ENCODE measurements around the gene CHAC1. TPM values are rescaled to one million over a fixed set of nuclear protein-coding genes. Genes with fewer than 3 reads are reported as not detected.

The CHAC1 gene
- total RNA-seq, 1 donor from 2014 or later, result 25.3 TPM

DNA sequence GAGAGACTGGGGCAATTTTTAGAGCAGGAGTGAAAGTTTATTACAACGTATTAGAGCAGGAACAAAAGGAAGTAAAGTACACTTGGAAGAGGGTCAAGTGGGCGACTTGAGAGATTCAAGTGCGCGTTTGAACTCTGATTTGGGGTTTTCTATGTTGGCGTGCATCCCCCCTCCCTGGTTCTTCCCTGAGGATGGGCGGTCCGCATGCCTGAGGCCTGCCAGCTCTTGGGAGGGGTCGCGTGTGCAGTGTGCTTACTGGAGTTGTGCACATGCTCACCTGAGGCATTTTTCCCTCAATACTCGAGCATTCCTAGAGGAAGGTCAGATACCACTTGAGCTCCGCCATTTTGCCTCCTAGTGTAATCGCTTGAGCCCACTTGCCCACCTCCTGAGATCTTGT is 10.4 kb upstream of the CHAC1 start:
- Histone ChIP-seq H3K36me3 (no peaks in the 10 kb centered on the region), H3K4me1 (peaks cover 27% of the 10 kb centered on the region), H3K27me3 (no peaks in the 10 kb centered on the region), H3K27ac (peak overlapping the region; percentile 79), H3K4me3 (peak overlapping the region in 1 of 2 donors; percentile 74), H3K9me3 (no peaks in the 10 kb centered on the region)
- TF ChIP-seq, protein P1, sequence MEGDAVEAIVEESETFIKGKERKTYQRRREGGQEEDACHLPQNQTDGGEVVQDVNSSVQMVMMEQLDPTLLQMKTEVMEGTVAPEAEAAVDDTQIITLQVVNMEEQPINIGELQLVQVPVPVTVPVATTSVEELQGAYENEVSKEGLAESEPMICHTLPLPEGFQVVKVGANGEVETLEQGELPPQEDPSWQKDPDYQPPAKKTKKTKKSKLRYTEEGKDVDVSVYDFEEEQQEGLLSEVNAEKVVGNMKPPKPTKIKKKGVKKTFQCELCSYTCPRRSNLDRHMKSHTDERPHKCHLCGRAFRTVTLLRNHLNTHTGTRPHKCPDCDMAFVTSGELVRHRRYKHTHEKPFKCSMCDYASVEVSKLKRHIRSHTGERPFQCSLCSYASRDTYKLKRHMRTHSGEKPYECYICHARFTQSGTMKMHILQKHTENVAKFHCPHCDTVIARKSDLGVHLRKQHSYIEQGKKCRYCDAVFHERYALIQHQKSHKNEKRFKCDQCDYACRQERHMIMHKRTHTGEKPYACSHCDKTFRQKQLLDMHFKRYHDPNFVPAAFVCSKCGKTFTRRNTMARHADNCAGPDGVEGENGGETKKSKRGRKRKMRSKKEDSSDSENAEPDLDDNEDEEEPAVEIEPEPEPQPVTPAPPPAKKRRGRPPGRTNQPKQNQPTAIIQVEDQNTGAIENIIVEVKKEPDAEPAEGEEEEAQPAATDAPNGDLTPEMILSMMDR (IDR thresholded peaks at IDR 0.05), result no peak
- TF ChIP-seq POLR2AphosphoS5 (IDR thresholded peaks at IDR 0.05; ENCODE audit: insufficient read depth in 1 of 2, low read depth in 1 of 2) (no peak), POLR2A (IDR thresholded peaks at IDR 0.05) (no peak)
- intact Hi-C loops (cut with DNase I), result loop anchor here (5.0 to 10.0 kb wide), 2 partner anchors 41 to 72 kb away; no protein-coding TSS in a partner anchor
- no peak for DNase-seq (ENCODE audit: extremely low spot score in 2 of 2)

DNA sequence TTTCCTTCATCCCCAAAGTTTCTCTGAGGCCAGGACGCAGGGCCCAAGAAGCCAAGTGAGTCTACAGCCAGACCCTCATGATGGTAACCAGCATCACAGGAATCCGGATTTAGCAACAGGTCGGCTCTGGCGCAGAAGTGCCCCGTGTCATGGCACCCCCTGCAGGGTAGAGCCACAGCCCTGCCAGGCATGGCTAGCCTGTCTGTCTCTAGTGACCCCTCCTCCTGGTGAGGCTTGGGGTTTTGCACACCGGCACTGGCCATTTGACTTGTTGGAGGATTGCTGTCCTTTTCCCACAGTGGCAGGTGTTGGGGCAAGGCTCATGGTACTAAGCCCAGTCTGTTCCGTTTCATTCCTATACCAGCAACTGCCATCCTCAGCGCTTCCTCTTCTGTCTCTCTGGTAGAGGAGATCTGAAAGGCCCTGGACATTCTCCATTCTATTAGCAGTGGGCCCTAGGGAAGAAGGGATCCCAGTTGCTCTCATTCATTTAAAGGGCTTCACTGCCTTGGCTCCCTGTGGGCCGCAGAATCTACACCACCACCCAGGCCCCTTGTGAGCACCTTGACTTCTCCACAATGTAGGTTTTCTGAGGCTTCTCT is 9.4 kb upstream of the CHAC1 start:
- intact Hi-C loops (cut with DNase I), result loop anchor here (5.0 to 10.0 kb wide), 2 partner anchors 42 to 71 kb away; no protein-coding TSS in a partner anchor

GRCh38 chr15:40944510-40945296 is 8.6 kb upstream of the CHAC1 start:
- no peak for DNase-seq (ENCODE audit: extremely low spot score in 2 of 2)
- intact Hi-C loops (cut with DNase I), result loop anchor here (5.0 to 10.0 kb wide), 2 partner anchors 42 to 70 kb away; no protein-coding TSS in a partner anchor
- Histone ChIP-seq H3K4me1 (peaks cover 27% of the 10 kb centered on the region), H3K36me3 (no peaks in the 10 kb centered on the region), H3K4me3 (no peak overlapping the region), H3K9me3 (no peaks in the 10 kb centered on the region), H3K27ac (no peak overlapping the region), H3K27me3 (no peaks in the 10 kb centered on the region)
- TF ChIP-seq POLR2A (IDR thresholded peaks at IDR 0.05), result no peak
- TF ChIP-seq, protein P1 (IDR thresholded peaks at IDR 0.05), result no peak
- no peak for TF ChIP-seq POLR2AphosphoS5 (IDR thresholded peaks at IDR 0.05; ENCODE audit: insufficient read depth in 1 of 2, low read depth in 1 of 2)

More for the DNA sequence above, 9.4 kb upstream of the CHAC1 start:
- Histone ChIP-seq H3K4me1 (peaks cover 27% of the 10 kb centered on the region), H3K9me3 (no peaks in the 10 kb centered on the region), H3K27me3 (no peaks in the 10 kb centered on the region), H3K27ac (no peak overlapping the region), H3K36me3 (no peaks in the 10 kb centered on the region), H3K4me3 (no peak overlapping the region)
- TF ChIP-seq, protein P1 (IDR thresholded peaks at IDR 0.05), result no peak
- TF ChIP-seq POLR2AphosphoS5 (IDR thresholded peaks at IDR 0.05; ENCODE audit: insufficient read depth in 1 of 2, low read depth in 1 of 2) (no peak), POLR2A (IDR thresholded peaks at IDR 0.05) (no peak)
- DNase-seq (ENCODE audit: extremely low spot score in 2 of 2), result no peak

- Histone ChIP-seq H3K36me3 (no peaks in the 10 kb centered on the region), H3K27me3 (no peaks in the 10 kb centered on the region), H3K4me3 (no peak overlapping the region), H3K9me3 (no peaks in the 10 kb centered on the region), H3K4me1 (peaks cover 16% of the 10 kb centered on the region), H3K27ac (no peak overlapping the region)
- DNase-seq (ENCODE audit: extremely low spot score in 2 of 2), result no peak
- intact Hi-C loops (cut with DNase I), result loop anchor here (10.0 kb wide), 1 partner anchor 66 kb away; no protein-coding TSS in a partner anchor
- TF ChIP-seq, protein P1 (IDR thresholded peaks at IDR 0.05), result no peak
- TF ChIP-seq POLR2AphosphoS5 (IDR thresholded peaks at IDR 0.05; ENCODE audit: insufficient read depth in 1 of 2, low read depth in 1 of 2) (no peak), POLR2A (IDR thresholded peaks at IDR 0.05) (no peak)
Observed at GRCh38 chr15:40948706-40949473, 4.4 kb upstream of the CHAC1 start.
